GM23338 (cell line): ENCODE measurements around the gene NXN.

Experiments used
- EZH2 ChIP-seq: fragments of 200-600 bp; sonication (generic); IDR thresholded peaks from one replicate; pipeline ENCODE4 v1.8.0; 2017; ENCODE audit warnings: antibody characterized with exemption, mild to moderate bottlenecking, low read depth; ENCODE audit not compliant: unreplicated experiment
- EZH2phosphoT487 ChIP-seq: fragments of 200-600 bp; sonication (generic); IDR thresholded peaks from one replicate; pipeline ENCODE4 v1.8.1; 2018; ENCODE audit warnings: antibody characterized with exemption; ENCODE audit not compliant: unreplicated experiment
- POLR2AphosphoS5 ChIP-seq: IDR thresholded peaks from 2 replicates; pipeline ENCODE4 v1.6.1; 2016; ENCODE audit warnings: antibody characterized with exemption, low read depth
- STAT1 ChIP-seq: IDR thresholded peaks from one replicate; pipeline ENCODE4 v1.6.1; 2016; ENCODE audit warnings: antibody characterized with exemption; ENCODE audit not compliant: unreplicated experiment
- TF ChIP-seq, protein P1 (sequence below): IDR thresholded peaks from one replicate; pipeline ENCODE4 v1.6.1; 2018; ENCODE audit warnings: antibody characterized with exemption; ENCODE audit not compliant: unreplicated experiment
- TF ChIP-seq, protein P2 (sequence below), 2 experiments: fragments of 200-600 bp in 1 of 2; sonication (generic) in 1 of 2; conservative IDR thresholded peaks; 2 replicates each; pipeline versions ENCODE4 v1.5.1 to v1.6.1; 2016 to 2017; ENCODE audit warnings: antibody characterized with exemption in 2 of 2, low read depth in 2 of 2, mild to moderate bottlenecking in 2 of 2, moderate library complexity in 1 of 2

DNA sequence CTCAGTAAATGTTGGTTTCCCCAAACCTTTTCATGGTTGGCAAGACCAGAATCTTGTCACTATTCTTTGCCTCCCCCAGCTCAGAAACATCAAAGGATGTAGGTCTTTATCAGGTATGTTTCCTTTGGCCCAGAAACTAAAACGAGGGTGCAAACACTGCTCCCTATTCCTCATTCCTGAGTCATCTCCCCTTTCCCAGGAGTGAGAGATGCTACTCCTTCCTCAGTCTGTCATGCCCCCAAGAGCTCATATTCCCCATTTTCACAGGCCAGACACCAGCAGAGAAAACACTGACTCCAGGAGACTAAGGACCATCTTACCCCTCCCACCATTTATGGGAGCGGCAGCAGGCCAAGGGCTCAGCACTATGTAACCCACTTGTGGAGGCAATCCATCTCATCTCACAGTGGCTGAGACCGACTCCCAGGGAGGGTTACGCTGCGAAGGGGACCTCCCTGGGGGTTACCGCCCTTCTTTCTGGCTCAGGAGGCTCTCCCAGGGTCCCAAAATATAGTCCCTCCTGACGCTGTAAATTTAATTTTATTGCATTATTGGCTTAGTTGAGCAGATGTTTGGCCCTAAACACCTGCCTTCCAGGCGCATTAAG lies 229.0 kb downstream of the NXN start:
- TF ChIP-seq, protein P1, sequence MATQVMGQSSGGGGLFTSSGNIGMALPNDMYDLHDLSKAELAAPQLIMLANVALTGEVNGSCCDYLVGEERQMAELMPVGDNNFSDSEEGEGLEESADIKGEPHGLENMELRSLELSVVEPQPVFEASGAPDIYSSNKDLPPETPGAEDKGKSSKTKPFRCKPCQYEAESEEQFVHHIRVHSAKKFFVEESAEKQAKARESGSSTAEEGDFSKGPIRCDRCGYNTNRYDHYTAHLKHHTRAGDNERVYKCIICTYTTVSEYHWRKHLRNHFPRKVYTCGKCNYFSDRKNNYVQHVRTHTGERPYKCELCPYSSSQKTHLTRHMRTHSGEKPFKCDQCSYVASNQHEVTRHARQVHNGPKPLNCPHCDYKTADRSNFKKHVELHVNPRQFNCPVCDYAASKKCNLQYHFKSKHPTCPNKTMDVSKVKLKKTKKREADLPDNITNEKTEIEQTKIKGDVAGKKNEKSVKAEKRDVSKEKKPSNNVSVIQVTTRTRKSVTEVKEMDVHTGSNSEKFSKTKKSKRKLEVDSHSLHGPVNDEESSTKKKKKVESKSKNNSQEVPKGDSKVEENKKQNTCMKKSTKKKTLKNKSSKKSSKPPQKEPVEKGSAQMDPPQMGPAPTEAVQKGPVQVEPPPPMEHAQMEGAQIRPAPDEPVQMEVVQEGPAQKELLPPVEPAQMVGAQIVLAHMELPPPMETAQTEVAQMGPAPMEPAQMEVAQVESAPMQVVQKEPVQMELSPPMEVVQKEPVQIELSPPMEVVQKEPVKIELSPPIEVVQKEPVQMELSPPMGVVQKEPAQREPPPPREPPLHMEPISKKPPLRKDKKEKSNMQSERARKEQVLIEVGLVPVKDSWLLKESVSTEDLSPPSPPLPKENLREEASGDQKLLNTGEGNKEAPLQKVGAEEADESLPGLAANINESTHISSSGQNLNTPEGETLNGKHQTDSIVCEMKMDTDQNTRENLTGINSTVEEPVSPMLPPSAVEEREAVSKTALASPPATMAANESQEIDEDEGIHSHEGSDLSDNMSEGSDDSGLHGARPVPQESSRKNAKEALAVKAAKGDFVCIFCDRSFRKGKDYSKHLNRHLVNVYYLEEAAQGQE, result no peak
- TF ChIP-seq STAT1 (no peak), EZH2 (no peak), EZH2phosphoT487 (no peak), POLR2AphosphoS5 (no peak)
- TF ChIP-seq, protein P2, sequence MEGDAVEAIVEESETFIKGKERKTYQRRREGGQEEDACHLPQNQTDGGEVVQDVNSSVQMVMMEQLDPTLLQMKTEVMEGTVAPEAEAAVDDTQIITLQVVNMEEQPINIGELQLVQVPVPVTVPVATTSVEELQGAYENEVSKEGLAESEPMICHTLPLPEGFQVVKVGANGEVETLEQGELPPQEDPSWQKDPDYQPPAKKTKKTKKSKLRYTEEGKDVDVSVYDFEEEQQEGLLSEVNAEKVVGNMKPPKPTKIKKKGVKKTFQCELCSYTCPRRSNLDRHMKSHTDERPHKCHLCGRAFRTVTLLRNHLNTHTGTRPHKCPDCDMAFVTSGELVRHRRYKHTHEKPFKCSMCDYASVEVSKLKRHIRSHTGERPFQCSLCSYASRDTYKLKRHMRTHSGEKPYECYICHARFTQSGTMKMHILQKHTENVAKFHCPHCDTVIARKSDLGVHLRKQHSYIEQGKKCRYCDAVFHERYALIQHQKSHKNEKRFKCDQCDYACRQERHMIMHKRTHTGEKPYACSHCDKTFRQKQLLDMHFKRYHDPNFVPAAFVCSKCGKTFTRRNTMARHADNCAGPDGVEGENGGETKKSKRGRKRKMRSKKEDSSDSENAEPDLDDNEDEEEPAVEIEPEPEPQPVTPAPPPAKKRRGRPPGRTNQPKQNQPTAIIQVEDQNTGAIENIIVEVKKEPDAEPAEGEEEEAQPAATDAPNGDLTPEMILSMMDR (conservative IDR thresholded peaks at IDR 0.05; ENCODE audit: low read depth in 2 of 2), result no peak
